ENCODE data around the gene KCTD19. TPM values are rescaled to one million over a fixed set of nuclear protein-coding genes. Genes with fewer than 3 reads are reported as not detected.
A peak's percentile ranks its signal among the peaks of the same experiment; 100 is the strongest.

KCTD19 gene
- total RNA-seq, 2 experiments from 2014 or later: not detected

DNA sequence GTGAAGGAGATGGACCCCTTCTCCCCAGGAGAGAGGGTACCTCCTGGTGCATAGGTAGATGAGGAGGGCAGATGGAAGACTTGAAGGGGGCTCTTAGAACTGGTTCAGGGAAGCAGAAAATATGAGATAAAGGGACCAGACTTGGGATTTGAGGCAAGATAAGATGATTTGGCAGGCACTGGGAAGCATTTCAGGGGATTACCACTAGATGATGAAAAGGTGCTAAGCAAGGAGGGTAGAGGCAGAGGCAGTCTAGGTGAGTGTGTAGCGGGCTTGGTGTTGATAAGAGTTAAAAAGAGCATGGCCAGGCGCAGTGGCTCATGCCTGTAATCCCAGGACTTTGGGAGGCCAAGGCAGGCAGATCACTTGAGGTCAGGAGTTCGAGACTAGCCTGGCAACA lies 63.3 kb downstream of the KCTD19 start:
- intact Hi-C loops (cut with DNase I, micrococcal nuclease): loop anchor here (5.0 to 10.0 kb wide), 3 partner anchors 132 to 202 kb away; partner anchors contain the start of gene TPPP3 (in 1 of the 2)
- H3K27ac Mint-ChIP-seq: no peak overlapping the region
- POLR2A ChIA-PET: no interaction called here

DNA sequence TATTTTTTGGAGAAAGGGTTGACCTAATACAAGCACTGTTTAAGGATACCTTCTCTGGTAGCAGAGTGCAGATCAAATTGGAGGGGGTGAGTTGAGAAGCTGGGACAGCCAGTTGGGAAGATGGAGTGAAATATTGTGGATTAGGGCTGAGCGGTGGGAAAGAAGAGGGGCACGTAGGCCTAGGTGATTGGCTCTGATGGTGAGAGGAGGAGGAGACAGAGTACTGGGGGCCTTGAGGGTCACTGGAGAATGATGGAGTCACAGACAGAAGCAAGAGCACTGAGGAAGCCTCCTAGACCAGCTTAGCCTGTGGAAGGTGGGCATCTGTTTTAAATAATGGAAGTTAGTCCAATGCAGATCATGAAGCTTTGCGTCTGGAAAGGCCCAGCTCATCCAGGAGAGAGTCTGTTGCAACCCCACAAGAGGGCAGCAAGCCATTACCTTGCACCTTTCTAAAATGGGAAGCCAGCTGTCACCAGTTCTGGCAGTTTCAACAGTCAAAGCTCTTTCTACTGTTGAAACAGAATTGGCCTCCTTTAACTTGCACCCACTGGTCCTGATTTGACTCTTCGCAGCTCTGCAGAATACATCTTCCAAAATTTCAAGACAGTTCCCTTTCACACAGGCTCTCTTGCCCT lies 66.0 kb downstream of the KCTD19 start:
- POLR2A ChIA-PET: interaction anchor here (0.9 kb wide), 1 partner anchor 12 kb away, joined by 3 read pairs; the partner anchor contains the start of gene SLC9A5
- Histone ChIP-seq H3K27me3 (ENCODE audit: control insufficient read depth in 1 of 2, insufficient read depth in 2 of 2, low read length in 2 of 2) (peaks cover 6 to 12% of the 10 kb centered on the region in 2 experiments), H3K4me1 (ENCODE audit: insufficient read depth, low read length) (no peaks in the 10 kb centered on the region), H3K27ac (ENCODE audit: low read depth in 1 of 2, low read length in 2 of 2) (no peak overlapping the region), H3K4me3 (ENCODE audit: low read length) (no peak overlapping the region), H3K9me3 (ENCODE audit: control insufficient read depth in 1 of 2, insufficient read depth in 1 of 2, low read length in 2 of 2) (no peaks in the 10 kb centered on the region), H3K36me3 (ENCODE audit: insufficient read depth, low read length) (no peaks in the 10 kb centered on the region)
- Mint-ChIP-seq H3K9me3 (no peaks in the 10 kb centered on the region), H3K27me3 (peaks cover 12% of the 10 kb centered on the region), H3K4me1 (ENCODE audit: low read depth) (no peaks in the 10 kb centered on the region), H3K36me3 (ENCODE audit: low read depth) (no peaks in the 10 kb centered on the region), H3K27ac (no peak overlapping the region), H3K4me3 (no peak overlapping the region)
- DNase-seq (peak in 4 of 14 experiments; percentile 24 to 47 (median 32)), ATAC-seq (ENCODE audit: poor library complexity) (no peak)
- intact Hi-C loops (cut with DNase I, micrococcal nuclease): loop anchor here (5.0 to 10.0 kb wide), 3 partner anchors 134 to 204 kb away; partner anchors contain the start of gene TPPP3 (in 1 of the 2)
- TF ChIP-seq, protein P1, sequence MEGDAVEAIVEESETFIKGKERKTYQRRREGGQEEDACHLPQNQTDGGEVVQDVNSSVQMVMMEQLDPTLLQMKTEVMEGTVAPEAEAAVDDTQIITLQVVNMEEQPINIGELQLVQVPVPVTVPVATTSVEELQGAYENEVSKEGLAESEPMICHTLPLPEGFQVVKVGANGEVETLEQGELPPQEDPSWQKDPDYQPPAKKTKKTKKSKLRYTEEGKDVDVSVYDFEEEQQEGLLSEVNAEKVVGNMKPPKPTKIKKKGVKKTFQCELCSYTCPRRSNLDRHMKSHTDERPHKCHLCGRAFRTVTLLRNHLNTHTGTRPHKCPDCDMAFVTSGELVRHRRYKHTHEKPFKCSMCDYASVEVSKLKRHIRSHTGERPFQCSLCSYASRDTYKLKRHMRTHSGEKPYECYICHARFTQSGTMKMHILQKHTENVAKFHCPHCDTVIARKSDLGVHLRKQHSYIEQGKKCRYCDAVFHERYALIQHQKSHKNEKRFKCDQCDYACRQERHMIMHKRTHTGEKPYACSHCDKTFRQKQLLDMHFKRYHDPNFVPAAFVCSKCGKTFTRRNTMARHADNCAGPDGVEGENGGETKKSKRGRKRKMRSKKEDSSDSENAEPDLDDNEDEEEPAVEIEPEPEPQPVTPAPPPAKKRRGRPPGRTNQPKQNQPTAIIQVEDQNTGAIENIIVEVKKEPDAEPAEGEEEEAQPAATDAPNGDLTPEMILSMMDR (IDR thresholded peaks at IDR 0.05): peak; percentile 10
- CTCF ChIA-PET: interaction anchor here (0.6 to 1.1 kb wide), 2 partner anchors 16 to 316 kb away, joined by 3 to 5 read pairs; no protein-coding TSS in a partner anchor

More for the DNA sequence above, 63.3 kb downstream of the KCTD19 start:
- Mint-ChIP-seq H3K4me1 (ENCODE audit: low read depth) (no peaks in the 10 kb centered on the region), H3K27me3 (peaks cover 4% of the 10 kb centered on the region), H3K36me3 (ENCODE audit: low read depth) (no peaks in the 10 kb centered on the region), H3K4me3 (no peak overlapping the region), H3K9me3 (no peaks in the 10 kb centered on the region)
- TF ChIP-seq, protein P1 (IDR thresholded peaks at IDR 0.05): no peak
- CTCF ChIA-PET: no interaction called here
- H3K9me3 ChIP-seq (ENCODE audit: control insufficient read depth in 1 of 2, insufficient read depth in 1 of 2, low read length in 2 of 2): no peaks in the 10 kb centered on the region
- no peak overlapping the region for H3K4me3 ChIP-seq (ENCODE audit: low read length)
- H3K36me3 ChIP-seq (ENCODE audit: insufficient read depth, low read length): no peaks in the 10 kb centered on the region
- peaks cover 0 to 12% of the 10 kb centered on the region in 2 experiments for H3K27me3 ChIP-seq (ENCODE audit: control insufficient read depth in 1 of 2, insufficient read depth in 2 of 2, low read length in 2 of 2)
- H3K27ac ChIP-seq (ENCODE audit: low read depth in 1 of 2, low read length in 2 of 2): no peak overlapping the region
- H3K4me1 ChIP-seq (ENCODE audit: insufficient read depth, low read length): no peaks in the 10 kb centered on the region
- DNase-seq (no peak), ATAC-seq (ENCODE audit: poor library complexity) (no peak)

DNA sequence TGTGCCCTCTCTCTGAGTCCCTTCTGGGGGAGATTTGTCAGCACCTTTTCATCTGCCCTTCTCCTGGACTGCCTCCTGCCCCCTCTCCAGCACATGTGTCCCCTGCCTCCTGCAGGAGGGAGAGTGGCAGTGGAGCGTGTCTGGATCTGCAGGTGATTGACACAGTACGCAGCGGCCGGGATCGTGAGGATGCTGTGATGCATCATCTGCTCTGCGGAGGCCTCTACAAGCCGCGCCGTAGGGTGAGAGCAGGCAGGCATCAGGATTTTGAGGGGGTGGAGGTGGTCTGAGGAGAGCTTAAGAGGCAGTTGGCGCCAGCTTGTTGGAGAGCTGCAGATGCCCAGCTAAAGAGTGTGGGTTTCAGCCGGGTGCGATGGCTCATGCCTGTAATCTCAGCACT lies 66.8 kb downstream of the KCTD19 start:
- intact Hi-C loops (cut with DNase I, micrococcal nuclease): loop anchor here (5.0 to 10.0 kb wide), 3 partner anchors 135 to 205 kb away; partner anchors contain the start of gene TPPP3 (in 1 of the 2)
- Histone ChIP-seq H3K27ac (ENCODE audit: low read depth in 1 of 2, low read length in 2 of 2) (no peak overlapping the region), H3K4me3 (ENCODE audit: low read length) (no peak overlapping the region), H3K9me3 (ENCODE audit: control insufficient read depth in 1 of 2, insufficient read depth in 1 of 2, low read length in 2 of 2) (no peaks in the 10 kb centered on the region), H3K27me3 (ENCODE audit: control insufficient read depth in 1 of 2, insufficient read depth in 2 of 2, low read length in 2 of 2) (peaks cover 7 to 12% of the 10 kb centered on the region in 2 experiments), H3K4me1 (ENCODE audit: insufficient read depth, low read length) (no peaks in the 10 kb centered on the region), H3K36me3 (ENCODE audit: insufficient read depth, low read length) (no peaks in the 10 kb centered on the region)
- CTCF ChIA-PET: no interaction called here
- TF ChIP-seq, protein P1 (IDR thresholded peaks at IDR 0.05): no peak
- Mint-ChIP-seq H3K27me3 (peaks cover 12% of the 10 kb centered on the region), H3K4me1 (ENCODE audit: low read depth) (no peaks in the 10 kb centered on the region), H3K9me3 (no peaks in the 10 kb centered on the region), H3K27ac (no peak overlapping the region), H3K4me3 (no peak overlapping the region), H3K36me3 (ENCODE audit: low read depth) (no peaks in the 10 kb centered on the region)
- peak in 1 of 14 experiments; percentile 8 for DNase-seq
- no peak for ATAC-seq (ENCODE audit: poor library complexity)
- POLR2A ChIA-PET: interaction anchor here (0.6 kb wide), 1 partner anchor 1007 kb away, joined by 3 read pairs; no protein-coding TSS in a partner anchor

Data from CD4-positive, alpha-beta T cell (primary cell).